ENCODE data around the gene SLC4A1AP. TPM values are rescaled to one million over a fixed set of nuclear protein-coding genes. Genes with fewer than 3 reads are reported as not detected.
"Not testable (repeated sequence)": the region's sequence is repeated elsewhere in the genome, so short reads cannot be mapped to it uniquely, and the experiment has no call there.

The SLC4A1AP gene
- total RNA-seq, 1 experiment from 2014 or later: 29.7 TPM

DNA sequence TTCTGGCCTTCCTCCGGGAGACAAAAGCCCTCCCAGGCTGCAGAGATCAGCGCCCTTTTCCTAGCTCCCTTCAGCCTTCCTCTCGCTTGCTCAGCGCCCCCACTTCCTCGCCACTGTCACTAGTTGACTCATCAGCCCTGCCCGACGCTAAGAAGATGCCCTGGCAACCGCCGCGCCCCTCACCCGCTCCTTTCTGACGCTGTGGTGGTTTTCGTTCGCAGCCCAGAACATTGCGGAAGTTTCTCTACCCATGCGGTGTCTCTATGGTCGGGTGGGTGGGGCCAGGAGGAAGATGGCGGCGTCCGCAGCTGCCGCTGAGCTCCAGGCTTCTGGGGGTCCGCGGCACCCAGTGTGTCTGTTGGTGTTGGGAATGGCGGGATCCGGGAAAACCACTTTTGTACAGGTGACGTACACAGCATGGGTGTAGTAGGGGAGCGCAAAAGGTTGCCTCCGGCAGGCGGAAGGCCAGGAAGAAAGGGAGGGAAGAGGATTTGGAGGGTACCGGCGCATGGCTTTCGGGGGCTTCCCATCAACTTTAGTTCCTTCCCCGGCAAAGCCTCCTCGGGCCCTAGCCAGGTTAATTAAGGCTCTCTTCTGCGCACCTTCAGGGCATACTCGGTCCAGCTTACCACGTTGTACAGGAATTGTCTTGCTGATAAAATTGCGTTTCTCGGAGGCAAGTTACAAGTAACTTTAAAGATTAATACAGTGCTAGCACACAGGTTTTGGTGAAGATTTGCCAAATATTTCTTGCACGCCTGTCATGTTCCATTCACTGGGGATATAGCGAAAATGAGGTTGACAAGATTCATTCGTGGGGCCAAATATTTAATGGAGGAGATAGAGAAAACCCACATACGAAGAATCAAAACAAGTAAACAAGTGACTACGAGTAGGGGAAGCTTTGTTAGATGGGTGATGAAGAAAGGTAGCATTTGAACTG is 34.7 kb upstream of the SLC4A1AP start, which contains the start of the genes CCDC121 and GPN1:
Gene CCDC121 (minus strand): TSS at position 246 of the 943 bp plus-strand sequence. CDS start 1,213 bp downstream, outside the sequence.
Gene GPN1 (plus strand): TSS at position 284 of the 943 bp plus-strand sequence. CDS start 9 bp downstream, at position 293.
- no peaks in the 10 kb centered on the region for H3K27me3 ChIP-seq (replicated peaks; ENCODE audit: insufficient read depth, low read depth, low read length, poor library complexity)
- intact Hi-C loops (cut with micrococcal nuclease; ENCODE audit: unreplicated experiment): no loop called here
- H3K27ac ChIP-seq (ENCODE audit: low read depth, low read length, poor library complexity, severe bottlenecking): peak within 1 kb of the TSS; percentile 84
- ChIA-PET POLR2A (ENCODE audit: low non-redundant PET) (interaction anchor here (0.6 kb wide), 1 partner anchor 415 kb away, joined by 3 read pairs; no protein-coding TSS in a partner anchor), CTCF (no interaction called here)
- H3K4me3 ChIP-seq (ENCODE audit: low read depth, low read length, poor library complexity, severe bottlenecking): peak within 1 kb of the TSS; percentile 79
- TSS peak; percentile 66 for BruUV-seq (replicated peaks)
- no peak for TF ChIP-seq EZH2 (IDR thresholded peaks at IDR 0.05; ENCODE audit: borderline replicate concordance, low read depth, low read length, poor library complexity, severe bottlenecking)
- TF ChIP-seq, protein P1, sequence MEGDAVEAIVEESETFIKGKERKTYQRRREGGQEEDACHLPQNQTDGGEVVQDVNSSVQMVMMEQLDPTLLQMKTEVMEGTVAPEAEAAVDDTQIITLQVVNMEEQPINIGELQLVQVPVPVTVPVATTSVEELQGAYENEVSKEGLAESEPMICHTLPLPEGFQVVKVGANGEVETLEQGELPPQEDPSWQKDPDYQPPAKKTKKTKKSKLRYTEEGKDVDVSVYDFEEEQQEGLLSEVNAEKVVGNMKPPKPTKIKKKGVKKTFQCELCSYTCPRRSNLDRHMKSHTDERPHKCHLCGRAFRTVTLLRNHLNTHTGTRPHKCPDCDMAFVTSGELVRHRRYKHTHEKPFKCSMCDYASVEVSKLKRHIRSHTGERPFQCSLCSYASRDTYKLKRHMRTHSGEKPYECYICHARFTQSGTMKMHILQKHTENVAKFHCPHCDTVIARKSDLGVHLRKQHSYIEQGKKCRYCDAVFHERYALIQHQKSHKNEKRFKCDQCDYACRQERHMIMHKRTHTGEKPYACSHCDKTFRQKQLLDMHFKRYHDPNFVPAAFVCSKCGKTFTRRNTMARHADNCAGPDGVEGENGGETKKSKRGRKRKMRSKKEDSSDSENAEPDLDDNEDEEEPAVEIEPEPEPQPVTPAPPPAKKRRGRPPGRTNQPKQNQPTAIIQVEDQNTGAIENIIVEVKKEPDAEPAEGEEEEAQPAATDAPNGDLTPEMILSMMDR (conservative IDR thresholded peaks at IDR 0.05; ENCODE audit: low read depth, low read length): no peak
- peaks cover 24% of the 10 kb centered on the region for H3K36me3 ChIP-seq (ENCODE audit: insufficient read depth, low read length, poor library complexity, severe bottlenecking)
- H3K9me3 ChIP-seq (ENCODE audit: low read depth, low read length, poor library complexity, severe bottlenecking): no peaks in the 10 kb centered on the region
- peak; percentile 95 for DNase-seq (ENCODE audit: low spot score)
- H3K4me1 ChIP-seq (ENCODE audit: insufficient read depth, low read length, poor library complexity, severe bottlenecking): peaks cover 8% of the 10 kb centered on the region

DNA sequence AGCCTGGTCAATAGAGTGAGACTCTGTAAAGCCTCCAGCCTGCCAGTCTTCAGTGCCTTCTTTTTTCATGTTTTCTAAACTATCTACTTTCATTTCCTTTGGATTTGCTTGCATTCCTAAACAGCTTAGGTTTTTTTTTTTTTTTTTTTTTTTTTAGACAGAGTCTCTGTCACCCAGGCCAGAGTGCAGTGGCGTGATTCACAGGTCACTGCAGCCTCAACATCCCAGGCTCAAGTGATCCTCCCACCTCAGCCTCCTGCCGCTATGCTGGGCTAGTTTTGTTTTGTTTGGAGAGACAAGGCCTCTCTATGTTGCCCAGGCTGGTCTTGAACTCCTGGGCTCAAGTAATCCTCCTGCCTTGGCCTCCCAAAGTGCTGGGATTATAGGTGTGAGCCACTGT is 33.4 kb upstream of the SLC4A1AP start:
- H3K9me3 ChIP-seq (ENCODE audit: low read depth, low read length, poor library complexity, severe bottlenecking); CTCF ChIA-PET; DNase-seq (ENCODE audit: low spot score); H3K4me1 ChIP-seq (ENCODE audit: insufficient read depth, low read length, poor library complexity, severe bottlenecking); intact Hi-C loops (cut with micrococcal nuclease; ENCODE audit: unreplicated experiment); H3K27ac ChIP-seq (ENCODE audit: low read depth, low read length, poor library complexity, severe bottlenecking); H3K4me3 ChIP-seq (ENCODE audit: low read depth, low read length, poor library complexity, severe bottlenecking); POLR2A ChIA-PET (ENCODE audit: low non-redundant PET); BruUV-seq (replicated peaks); H3K27me3 ChIP-seq (replicated peaks; ENCODE audit: insufficient read depth, low read depth, low read length, poor library complexity): not testable (repeated sequence)
- peaks cover 36% of the 10 kb centered on the region for H3K36me3 ChIP-seq (ENCODE audit: insufficient read depth, low read length, poor library complexity, severe bottlenecking)

DNA sequence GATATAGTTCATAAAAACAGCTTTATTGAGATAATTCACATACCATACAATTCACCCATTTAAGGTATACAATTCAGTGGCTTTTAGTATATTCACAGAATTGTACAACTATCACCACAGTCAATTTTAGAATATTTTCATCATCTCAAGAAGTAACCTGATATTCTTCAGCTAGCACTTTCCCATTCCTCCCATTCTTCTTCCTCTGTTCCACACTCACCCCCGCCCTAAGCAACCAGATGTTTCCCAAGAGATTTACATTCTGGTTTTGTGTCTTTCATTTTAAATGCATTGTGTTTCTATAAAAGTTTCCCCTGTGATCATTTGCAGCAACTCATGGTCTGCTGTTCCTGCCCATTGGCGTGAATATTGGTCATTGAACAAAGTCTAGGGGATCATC is 29.4 kb upstream of the SLC4A1AP start:
- H3K27ac ChIP-seq (ENCODE audit: low read depth, low read length, poor library complexity, severe bottlenecking): no peak overlapping the region
- ChIA-PET POLR2A (ENCODE audit: low non-redundant PET) (no interaction called here), CTCF (no interaction called here)
- TF ChIP-seq EZH2 (IDR thresholded peaks at IDR 0.05; ENCODE audit: borderline replicate concordance, low read depth, low read length, poor library complexity, severe bottlenecking): no peak
- no peaks in the 10 kb centered on the region for H3K4me1 ChIP-seq (ENCODE audit: insufficient read depth, low read length, poor library complexity, severe bottlenecking)
- intact Hi-C loops (cut with micrococcal nuclease; ENCODE audit: unreplicated experiment): no loop called here
- H3K4me3 ChIP-seq (ENCODE audit: low read depth, low read length, poor library complexity, severe bottlenecking): no peak overlapping the region
- H3K9me3 ChIP-seq (ENCODE audit: low read depth, low read length, poor library complexity, severe bottlenecking): no peaks in the 10 kb centered on the region
- peaks cover 63% of the 10 kb centered on the region for H3K36me3 ChIP-seq (ENCODE audit: insufficient read depth, low read length, poor library complexity, severe bottlenecking)
- no TSS peak for BruUV-seq (replicated peaks)
- DNase-seq (ENCODE audit: low spot score): no peak
- H3K27me3 ChIP-seq (replicated peaks; ENCODE audit: insufficient read depth, low read depth, low read length, poor library complexity): no peaks in the 10 kb centered on the region

DNA sequence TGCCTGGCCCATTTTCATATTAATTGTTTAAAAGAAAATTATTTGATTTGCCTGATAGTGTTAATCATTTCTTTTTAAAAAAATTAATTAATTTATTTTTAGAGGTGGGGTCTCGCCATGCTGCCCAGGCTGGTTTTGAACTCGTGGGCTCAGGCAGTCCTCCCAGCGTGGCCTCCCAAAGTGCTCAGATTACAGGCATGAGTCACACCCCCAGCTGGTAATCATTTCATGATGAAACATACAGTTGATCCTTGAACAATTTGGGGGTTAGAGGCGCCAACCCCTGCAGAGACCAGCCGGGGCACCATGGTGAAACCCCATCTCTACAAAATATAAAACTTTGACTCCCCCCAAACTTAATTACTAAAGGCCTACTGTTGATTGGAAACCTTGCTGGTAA is 26.9 kb upstream of the SLC4A1AP start:
- H3K27me3 ChIP-seq (replicated peaks; ENCODE audit: insufficient read depth, low read depth, low read length, poor library complexity): no peaks in the 10 kb centered on the region
- DNase-seq (ENCODE audit: low spot score): peak; percentile 28
- no peaks in the 10 kb centered on the region for H3K9me3 ChIP-seq (ENCODE audit: low read depth, low read length, poor library complexity, severe bottlenecking)
- ChIA-PET CTCF (no interaction called here), POLR2A (ENCODE audit: low non-redundant PET) (no interaction called here)
- intact Hi-C loops (cut with micrococcal nuclease; ENCODE audit: unreplicated experiment): no loop called here
- H3K4me1 ChIP-seq (ENCODE audit: insufficient read depth, low read length, poor library complexity, severe bottlenecking): no peaks in the 10 kb centered on the region
- TF ChIP-seq EZH2 (IDR thresholded peaks at IDR 0.05; ENCODE audit: borderline replicate concordance, low read depth, low read length, poor library complexity, severe bottlenecking): no peak
- TF ChIP-seq, protein P1 (conservative IDR thresholded peaks at IDR 0.05; ENCODE audit: low read depth, low read length): no peak
- H3K27ac ChIP-seq (ENCODE audit: low read depth, low read length, poor library complexity, severe bottlenecking): no peak overlapping the region
- H3K36me3 ChIP-seq (ENCODE audit: insufficient read depth, low read length, poor library complexity, severe bottlenecking): peaks cover 70% of the 10 kb centered on the region
- BruUV-seq (replicated peaks): no TSS peak
- no peak overlapping the region for H3K4me3 ChIP-seq (ENCODE audit: low read depth, low read length, poor library complexity, severe bottlenecking)

All from A673 (cell line).